ENCODE results near the gene ZNF750.
A peak's percentile ranks its signal among the peaks of the same experiment; 100 is the strongest.
"Not testable (repeated sequence)": the region's sequence is repeated elsewhere in the genome, so short reads cannot be mapped to it uniquely, and the experiment has no call there.

Gene ZNF750

GRCh38 chr17:82790391-82790790, 49.4 kb downstream of the ZNF750 start:
- DNase-seq, result no peak

GRCh38 chr17:82789806-82790205, 50.0 kb downstream of the ZNF750 start:
- DNase-seq, result no peak

- no peak for DNase-seq
Observed at GRCh38 chr17:82789051-82789592, 50.7 kb downstream of the ZNF750 start.

- DNase-seq, result no peak
Observed at GRCh38 chr17:82788206-82789001, 51.4 kb downstream of the ZNF750 start.

GRCh38 chr17:82787081-82787848, 52.6 kb downstream of the ZNF750 start:
- DNase-seq, result no peak

GRCh38 chr17:82786427-82786826, 53.4 kb downstream of the ZNF750 start:
- DNase-seq, result no peak

GRCh38 chr17:82785581-82785980, 54.2 kb downstream of the ZNF750 start:
- not testable (repeated sequence) for DNase-seq

- no peak for DNase-seq
Observed at GRCh38 chr17:82783498-82783897, 56.3 kb downstream of the ZNF750 start.

GRCh38 chr17:82782657-82783207, 57.1 kb downstream of the ZNF750 start:
- DNase-seq, result no peak

- DNase-seq, result peak; percentile 88
Observed at GRCh38 chr17:82781894-82782274, 57.9 kb downstream of the ZNF750 start.

- DNase-seq, result no peak
Observed at GRCh38 chr17:82780971-82781893, 58.6 kb downstream of the ZNF750 start.

GRCh38 chr17:82780195-82780594, 59.6 kb downstream of the ZNF750 start:
- DNase-seq, result no peak

GRCh38 chr17:82779541-82779940, 60.3 kb downstream of the ZNF750 start:
- DNase-seq, result no peak
